Measurements from ENCODE around the gene DNMT3A. TPM values are rescaled to one million over a fixed set of nuclear protein-coding genes. Genes with fewer than 3 reads are reported as not detected.

The DNMT3A gene
- total and polyA plus RNA-seq, 3 experiments from 2014 or later: 19.4 to 80.7 (median 77.9) TPM

DNA sequence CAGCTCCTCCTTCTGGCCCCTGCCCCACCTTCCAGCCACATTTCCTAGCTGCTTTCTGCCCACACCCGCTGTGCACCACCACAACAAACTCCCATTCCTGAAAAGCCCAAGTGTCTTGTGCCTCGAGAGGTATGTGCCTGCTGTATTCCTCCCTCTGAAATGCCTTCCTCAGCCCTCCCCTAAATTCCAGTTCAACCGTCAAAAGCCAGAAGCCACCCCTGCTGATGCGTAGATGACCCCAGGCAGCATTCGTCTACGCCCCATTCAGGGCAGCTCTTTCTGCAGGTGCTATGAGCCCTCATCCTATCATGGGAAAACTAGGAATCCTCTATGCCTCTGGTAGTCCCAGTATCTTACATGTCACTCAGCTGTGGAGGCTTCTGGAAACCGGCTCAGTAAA, 71.7 kb downstream of the DNMT3A start:
- Mint-ChIP-seq H3K9me3 (no peaks in the 10 kb centered on the region), H3K4me1 (peaks cover 39 to 71% (median 45%) of the 10 kb centered on the region in 3 donors), H3K27me3 (no peaks in the 10 kb centered on the region), H3K36me3 (peaks cover 5 to 41% (median 10%) of the 10 kb centered on the region in 3 donors), H3K4me3 (no peak overlapping the region), H3K27ac (peak overlapping the region in 3 of 8 donors; percentile 11 to 70 (median 66))
- POLR2A ChIA-PET: interaction anchor here (0.7 kb wide), 1 partner anchor 10 kb away, joined by 3 read pairs; no protein-coding TSS in a partner anchor
- no peak for DNase-seq
- peaks cover 12% of the 10 kb centered on the region for H3K36me3 ChIP-seq (ENCODE audit: insufficient read depth, low read length)
- H3K4me3 ChIP-seq (ENCODE audit: low read length): no peak overlapping the region
- H3K27me3 ChIP-seq (ENCODE audit: insufficient read depth, low read length, poor library complexity, severe bottlenecking): no peaks in the 10 kb centered on the region
- CTCF ChIA-PET: interaction anchor here (0.7 to 2.1 kb wide), 3 partner anchors 24 to 92 kb away, joined by 3 to 6 read pairs (median 3); no protein-coding TSS in a partner anchor
- no peaks in the 10 kb centered on the region for H3K9me3 ChIP-seq (ENCODE audit: low read length)
- peaks cover 52% of the 10 kb centered on the region for H3K4me1 ChIP-seq (ENCODE audit: insufficient read depth, low read length)
- H3K27ac ChIP-seq (ENCODE audit: low read depth, low read length): no peak overlapping the region

DNA sequence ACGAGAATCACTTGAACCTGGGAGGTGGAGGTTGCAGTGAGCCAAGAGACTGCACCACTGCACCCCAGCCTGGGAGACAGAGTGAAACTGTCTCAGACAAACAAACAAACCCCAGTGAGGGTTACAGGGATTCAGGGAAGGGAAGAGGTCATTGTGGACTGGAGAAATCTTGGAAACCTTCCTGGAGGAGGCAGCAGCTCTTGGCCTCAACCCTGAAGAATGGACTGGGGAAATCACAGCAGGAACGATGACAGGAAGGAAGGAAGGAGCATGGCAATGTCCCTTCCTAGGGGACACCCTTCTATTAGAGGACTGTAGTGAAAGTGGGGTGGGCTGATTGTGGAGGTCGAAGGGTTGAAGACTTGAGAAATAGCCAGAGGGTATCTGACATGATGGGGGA, 72.5 kb downstream of the DNMT3A start:
- no peak for DNase-seq
- H3K4me3 ChIP-seq (ENCODE audit: low read length): no peak overlapping the region
- Mint-ChIP-seq H3K36me3 (peaks cover 5 to 41% (median 10%) of the 10 kb centered on the region in 3 donors), H3K27ac (peak overlapping the region in 2 of 8 donors; percentile 11 to 69), H3K9me3 (no peaks in the 10 kb centered on the region), H3K27me3 (no peaks in the 10 kb centered on the region), H3K4me3 (no peak overlapping the region), H3K4me1 (peaks cover 35 to 66% (median 45%) of the 10 kb centered on the region in 3 donors)
- no peaks in the 10 kb centered on the region for H3K9me3 ChIP-seq (ENCODE audit: low read length)
- H3K4me1 ChIP-seq (ENCODE audit: insufficient read depth, low read length): peaks cover 46% of the 10 kb centered on the region
- ChIA-PET CTCF (interaction anchor here (1.3 to 5.8 kb wide), 3 partner anchors 9 to 93 kb away, joined by 3 to 29 read pairs (median 6); no protein-coding TSS in a partner anchor), POLR2A (no interaction called here)
- H3K27ac ChIP-seq (ENCODE audit: low read depth, low read length): no peak overlapping the region
- peaks cover 12% of the 10 kb centered on the region for H3K36me3 ChIP-seq (ENCODE audit: insufficient read depth, low read length)
- no peaks in the 10 kb centered on the region for H3K27me3 ChIP-seq (ENCODE audit: insufficient read depth, low read length, poor library complexity, severe bottlenecking)

DNA sequence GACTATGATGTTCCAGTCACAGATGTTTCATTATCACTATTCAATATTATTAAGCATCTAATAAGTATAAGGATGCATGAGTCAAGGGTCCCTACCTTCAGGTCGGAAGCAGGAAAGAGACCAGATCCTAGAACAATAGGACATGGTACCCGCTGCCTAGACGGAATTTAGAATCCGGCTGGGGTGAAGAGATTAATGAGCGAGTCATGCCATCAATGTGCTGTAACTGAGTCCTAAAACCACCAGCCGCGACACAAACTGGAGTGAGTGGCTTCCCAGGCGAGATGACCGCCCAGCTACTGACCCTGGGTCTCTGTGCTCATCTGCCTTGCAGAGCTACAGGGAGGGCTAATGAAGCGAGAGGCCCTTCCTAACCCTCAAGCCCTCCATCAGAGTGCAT, 73.6 kb downstream of the DNMT3A start:
- H3K4me3 Mint-ChIP-seq: no peak overlapping the region
- peaks cover 35% of the 10 kb centered on the region for H3K4me1 ChIP-seq (ENCODE audit: insufficient read depth, low read length)
- H3K27ac ChIP-seq (ENCODE audit: low read depth, low read length): no peak overlapping the region
- POLR2A ChIA-PET: interaction anchor here (0.9 to 1.0 kb wide), 2 partner anchors 9 to 15 kb away, joined by 3 read pairs; no protein-coding TSS in a partner anchor
- no peaks in the 10 kb centered on the region for H3K27me3 ChIP-seq (ENCODE audit: insufficient read depth, low read length, poor library complexity, severe bottlenecking)
- peaks cover 26 to 63% (median 40%) of the 10 kb centered on the region in 3 donors for H3K4me1 Mint-ChIP-seq
- no peaks in the 10 kb centered on the region for H3K9me3 ChIP-seq (ENCODE audit: low read length)
- no peak overlapping the region for H3K4me3 ChIP-seq (ENCODE audit: low read length)
- peak overlapping the region in 4 of 8 donors; percentile 5 to 47 (median 18) for H3K27ac Mint-ChIP-seq
- peaks cover 5 to 44% (median 10%) of the 10 kb centered on the region in 3 donors for H3K36me3 Mint-ChIP-seq
- H3K27me3 Mint-ChIP-seq: no peaks in the 10 kb centered on the region
- no peak for DNase-seq
- H3K9me3 Mint-ChIP-seq: no peaks in the 10 kb centered on the region
- CTCF ChIA-PET: interaction anchor here (1.0 to 5.8 kb wide), 2 partner anchors 10 to 40 kb away, joined by 4 to 29 read pairs; no protein-coding TSS in a partner anchor
- peaks cover 12% of the 10 kb centered on the region for H3K36me3 ChIP-seq (ENCODE audit: insufficient read depth, low read length)

DNA sequence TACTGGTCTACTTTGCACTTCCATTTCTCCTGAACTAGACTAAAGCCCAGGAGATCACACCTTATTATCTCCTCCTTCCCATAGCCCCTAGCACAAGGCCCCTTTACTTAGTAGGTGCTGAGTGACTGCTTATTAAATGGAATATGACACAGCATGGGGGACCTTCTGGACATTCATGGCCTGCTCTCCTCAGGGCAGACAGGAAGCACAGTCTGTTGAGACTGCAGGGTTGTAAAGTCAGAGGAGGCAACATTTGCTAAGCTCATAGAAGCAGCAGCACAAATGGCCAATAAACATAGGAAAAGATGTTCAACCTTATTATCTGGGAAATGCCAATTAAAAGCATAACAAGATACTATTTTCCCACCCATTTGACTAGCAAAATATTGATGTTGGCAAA, 75.3 kb downstream of the DNMT3A start:
- ChIA-PET CTCF (interaction anchor here (5.8 kb wide), 1 partner anchor 11 kb away, joined by 29 read pairs; no protein-coding TSS in a partner anchor), POLR2A (interaction anchor here (1.0 kb wide), 1 partner anchor 10 kb away, joined by 4 read pairs; no protein-coding TSS in a partner anchor)
- H3K36me3 Mint-ChIP-seq: peaks cover 9 to 50% (median 15%) of the 10 kb centered on the region in 3 donors
- no peaks in the 10 kb centered on the region for H3K27me3 Mint-ChIP-seq
- H3K27ac Mint-ChIP-seq: peak overlapping the region in 7 of 8 donors; percentile 26 to 83 (median 79)
- H3K4me3 Mint-ChIP-seq: peak overlapping the region in 5 of 7 donors; percentile 6 to 63 (median 48)
- Histone ChIP-seq H3K4me3 (ENCODE audit: low read length) (no peak overlapping the region), H3K27me3 (ENCODE audit: insufficient read depth, low read length, poor library complexity, severe bottlenecking) (no peaks in the 10 kb centered on the region), H3K9me3 (ENCODE audit: low read length) (no peaks in the 10 kb centered on the region), H3K4me1 (ENCODE audit: insufficient read depth, low read length) (peaks cover 25% of the 10 kb centered on the region), H3K27ac (ENCODE audit: low read depth, low read length) (no peak overlapping the region), H3K36me3 (ENCODE audit: insufficient read depth, low read length) (peaks cover 12% of the 10 kb centered on the region)
- peaks cover 32 to 62% (median 50%) of the 10 kb centered on the region in 3 donors for H3K4me1 Mint-ChIP-seq
- no peaks in the 10 kb centered on the region for H3K9me3 Mint-ChIP-seq
- no peak for DNase-seq

DNA sequence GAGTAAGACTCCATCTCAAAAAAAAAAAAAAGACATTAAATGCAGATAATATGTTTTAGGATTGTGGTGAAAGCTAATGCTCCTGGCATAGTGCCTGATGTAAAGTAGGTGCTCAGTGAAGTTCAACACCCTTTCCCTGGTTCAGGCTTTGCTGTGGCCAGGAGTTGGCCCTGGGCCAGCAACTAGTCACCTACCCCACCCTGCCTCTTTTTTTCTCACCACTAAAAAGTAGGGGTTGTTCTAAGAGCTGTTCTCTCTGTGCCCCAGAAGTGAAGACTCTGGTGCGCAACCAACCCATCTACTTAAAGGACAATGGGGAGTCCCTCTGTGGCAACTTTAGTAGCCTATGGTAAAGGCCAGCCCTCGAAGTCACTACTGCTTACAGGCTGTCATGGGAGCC, 75.9 kb downstream of the DNMT3A start:
- peaks cover 25% of the 10 kb centered on the region for H3K4me1 ChIP-seq (ENCODE audit: insufficient read depth, low read length)
- peak in 2 of 5 donors; percentile 46 to 70 for DNase-seq
- peaks cover 12% of the 10 kb centered on the region for H3K36me3 ChIP-seq (ENCODE audit: insufficient read depth, low read length)
- Mint-ChIP-seq H3K27ac (peak overlapping the region in 7 of 8 donors; percentile 26 to 83 (median 61)), H3K4me1 (peaks cover 32 to 59% (median 50%) of the 10 kb centered on the region in 3 donors), H3K4me3 (peak overlapping the region in 4 of 7 donors; percentile 6 to 63 (median 30)), H3K27me3 (no peaks in the 10 kb centered on the region), H3K36me3 (peaks cover 9 to 46% (median 15%) of the 10 kb centered on the region in 3 donors), H3K9me3 (no peaks in the 10 kb centered on the region)
- no peak overlapping the region for H3K27ac ChIP-seq (ENCODE audit: low read depth, low read length)
- no peak overlapping the region for H3K4me3 ChIP-seq (ENCODE audit: low read length)
- H3K27me3 ChIP-seq (ENCODE audit: insufficient read depth, low read length, poor library complexity, severe bottlenecking): no peaks in the 10 kb centered on the region
- ChIA-PET CTCF (interaction anchor here (5.8 kb wide), 1 partner anchor 12 kb away, joined by 29 read pairs; no protein-coding TSS in a partner anchor), POLR2A (interaction anchor here (0.9 to 1.0 kb wide), 2 partner anchors 11 to 20 kb away, joined by 3 to 4 read pairs; no protein-coding TSS in a partner anchor)
- no peaks in the 10 kb centered on the region for H3K9me3 ChIP-seq (ENCODE audit: low read length)

DNA sequence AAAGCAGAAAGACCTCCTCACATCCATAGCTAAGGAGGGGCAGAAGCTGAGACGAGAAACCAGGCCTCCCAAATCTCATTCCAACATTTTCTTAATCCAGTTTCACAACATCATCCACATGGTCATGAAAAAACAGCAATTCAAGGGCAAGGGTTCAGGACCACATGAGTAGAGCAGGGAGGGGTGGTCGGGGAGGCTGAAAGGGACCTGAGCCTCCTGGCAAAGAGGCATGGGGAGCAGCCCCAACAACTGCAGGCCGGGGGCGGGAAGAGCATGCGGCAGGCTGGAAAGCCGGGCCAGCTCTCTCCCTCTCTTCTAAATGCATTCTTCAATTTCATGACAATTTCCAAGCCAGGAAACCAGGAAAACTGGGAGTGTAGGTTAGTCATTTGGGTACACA, 76.7 kb downstream of the DNMT3A start:
- Histone ChIP-seq H3K4me3 (ENCODE audit: low read length) (no peak overlapping the region), H3K27me3 (ENCODE audit: insufficient read depth, low read length, poor library complexity, severe bottlenecking) (no peaks in the 10 kb centered on the region), H3K27ac (ENCODE audit: low read depth, low read length) (no peak overlapping the region), H3K4me1 (ENCODE audit: insufficient read depth, low read length) (peaks cover 25% of the 10 kb centered on the region), H3K36me3 (ENCODE audit: insufficient read depth, low read length) (peaks cover 12% of the 10 kb centered on the region), H3K9me3 (ENCODE audit: low read length) (no peaks in the 10 kb centered on the region)
- H3K36me3 Mint-ChIP-seq: peaks cover 13 to 44% (median 16%) of the 10 kb centered on the region in 3 donors
- H3K9me3 Mint-ChIP-seq: no peaks in the 10 kb centered on the region
- H3K4me1 Mint-ChIP-seq: peaks cover 31 to 57% (median 54%) of the 10 kb centered on the region in 3 donors
- no peaks in the 10 kb centered on the region for H3K27me3 Mint-ChIP-seq
- peak overlapping the region in 1 of 8 donors; percentile 36 for H3K27ac Mint-ChIP-seq
- DNase-seq: no peak
- no peak overlapping the region for H3K4me3 Mint-ChIP-seq
- ChIA-PET CTCF (interaction anchor here (5.8 kb wide), 1 partner anchor 13 kb away, joined by 29 read pairs; no protein-coding TSS in a partner anchor), POLR2A (interaction anchor here (0.6 to 0.9 kb wide), 2 partner anchors 21 to 42 kb away, joined by 3 to 4 read pairs; no protein-coding TSS in a partner anchor)

DNA sequence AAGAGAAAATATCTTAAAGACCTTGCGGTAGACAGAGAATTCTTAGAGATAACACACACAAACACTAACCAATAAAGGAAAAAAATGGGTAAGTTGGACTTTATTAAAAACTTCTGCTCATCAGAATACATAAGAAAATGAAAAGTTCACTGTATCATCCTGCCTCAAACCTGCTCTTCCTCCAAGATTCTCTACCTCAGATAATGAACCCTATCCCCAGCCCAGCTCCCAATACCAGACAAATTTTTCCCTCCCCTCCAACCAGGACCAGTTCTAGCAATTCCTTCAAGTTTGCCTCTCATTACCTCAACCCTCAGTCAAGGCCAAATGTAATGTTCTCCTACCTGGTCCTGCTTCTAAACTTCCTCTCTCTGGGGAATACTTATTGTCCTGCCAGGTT, 79.4 kb downstream of the DNMT3A start:
- H3K4me3 Mint-ChIP-seq: no peak overlapping the region
- CTCF ChIA-PET: interaction anchor here (0.9 to 1.2 kb wide), 2 partner anchors 9 to 16 kb away, joined by 3 read pairs; no protein-coding TSS in a partner anchor

DNA sequence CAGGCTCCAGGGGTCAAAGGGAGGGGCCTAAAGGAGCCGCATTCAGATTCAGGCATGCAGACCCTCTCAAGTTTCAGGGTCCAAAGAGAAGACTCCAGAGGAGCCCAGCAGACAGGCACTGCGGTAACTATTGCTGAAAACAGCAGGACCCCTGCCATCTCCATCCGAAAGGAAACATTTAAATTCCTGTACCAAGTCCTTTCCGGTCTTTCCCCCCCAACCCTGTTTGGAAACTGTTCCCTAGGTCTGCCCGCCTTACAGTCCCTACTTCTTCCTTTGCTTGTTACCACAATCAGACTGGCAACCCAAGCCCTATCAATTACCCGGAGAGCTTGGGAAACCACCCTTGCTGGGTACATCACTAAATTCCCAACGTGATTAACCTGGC, 82.0 kb downstream of the DNMT3A start:
- ChIA-PET CTCF (interaction anchor here (1.2 to 2.7 kb wide), 2 partner anchors 13 to 18 kb away, joined by 5 to 7 read pairs; no protein-coding TSS in a partner anchor), POLR2A (interaction anchor here (1.3 kb wide), 1 partner anchor 11 kb away, joined by 3 read pairs; no protein-coding TSS in a partner anchor)
- no peaks in the 10 kb centered on the region for H3K9me3 ChIP-seq (ENCODE audit: low read length)
- no peaks in the 10 kb centered on the region for H3K4me1 ChIP-seq (ENCODE audit: insufficient read depth, low read length)
- Mint-ChIP-seq H3K27me3 (no peaks in the 10 kb centered on the region), H3K27ac (no peak overlapping the region), H3K4me3 (no peak overlapping the region), H3K9me3 (no peaks in the 10 kb centered on the region), H3K4me1 (peaks cover 14 to 36% (median 32%) of the 10 kb centered on the region in 3 donors), H3K36me3 (peaks cover 9 to 40% (median 20%) of the 10 kb centered on the region in 3 donors)
- no peak overlapping the region for H3K27ac ChIP-seq (ENCODE audit: low read depth, low read length)
- DNase-seq: no peak
- H3K36me3 ChIP-seq (ENCODE audit: insufficient read depth, low read length): peaks cover 17% of the 10 kb centered on the region
- H3K27me3 ChIP-seq (ENCODE audit: insufficient read depth, low read length, poor library complexity, severe bottlenecking): no peaks in the 10 kb centered on the region
- H3K4me3 ChIP-seq (ENCODE audit: low read length): no peak overlapping the region

More for the DNA sequence above, 79.4 kb downstream of the DNMT3A start:
- Histone ChIP-seq H3K27me3 (ENCODE audit: insufficient read depth, low read length, poor library complexity, severe bottlenecking) (no peaks in the 10 kb centered on the region), H3K4me1 (ENCODE audit: insufficient read depth, low read length) (peaks cover 25% of the 10 kb centered on the region), H3K4me3 (ENCODE audit: low read length) (no peak overlapping the region), H3K36me3 (ENCODE audit: insufficient read depth, low read length) (peaks cover 17% of the 10 kb centered on the region), H3K27ac (ENCODE audit: low read depth, low read length) (no peak overlapping the region), H3K9me3 (ENCODE audit: low read length) (no peaks in the 10 kb centered on the region)
- no peak for DNase-seq
- Mint-ChIP-seq H3K36me3 (peaks cover 9 to 28% (median 11%) of the 10 kb centered on the region in 3 donors), H3K27ac (peak overlapping the region; percentile 24 to 83 (median 48)), H3K9me3 (no peaks in the 10 kb centered on the region), H3K27me3 (no peaks in the 10 kb centered on the region), H3K4me1 (peaks cover 26 to 55% (median 48%) of the 10 kb centered on the region in 3 donors)
- POLR2A ChIA-PET: interaction anchor here (0.7 kb wide), 1 partner anchor 23 kb away, joined by 8 read pairs; no protein-coding TSS in a partner anchor

Data from CD8-positive, alpha-beta memory T cell (primary cell).